B cell (primary cell): Measurements from ENCODE around the gene GNAI2. TPM values are rescaled to one million over a fixed set of nuclear protein-coding genes. Genes with fewer than 3 reads are reported as not detected.
"Not testable (repeated sequence)": the region's sequence is repeated elsewhere in the genome, so short reads cannot be mapped to it uniquely, and the experiment has no call there.

Source experiments
- ATAC-seq: fragments of 200-7000 bp; cut with Tn5 transposase; one replicate; pipeline ENCODE4 v1.10.0; 2021; ENCODE audit warnings: low read depth, mild to moderate bottlenecking, moderate number of reproducible peaks, moderate library complexity
- CTCF ChIA-PET: fragments of 350-600 bp; sonication (Branson Sonifier 250); formaldehyde crosslinking; loops from one replicate; lab custom pipeline; 2021; ENCODE audit warnings: antibody characterized with exemption, inconsistent platforms; lab: Charles Lee
- POLR2A ChIA-PET: fragments of 350-600 bp; sonication (Branson Sonifier 250); formaldehyde crosslinking; loops from one replicate; lab custom pipeline; 2021; ENCODE audit warnings: antibody characterized with exemption; lab: Charles Lee
- DNase-seq: peaks from one replicate; pipeline ENCODE4 v3.0.0; 2013
- H2AFZ ChIP-seq: 2 replicates; pipeline ENCODE4 v1.6.1; 2012; ENCODE audit warnings: mild to moderate bottlenecking, low read depth, low read length; ENCODE audit not compliant: insufficient read depth, poor library complexity, severe bottlenecking
- H3K27ac ChIP-seq, 2 donors: 1 replicate in 1 of 2; 2 replicates in 1 of 2; pipeline ENCODE4 v1.5.1; 2012 to 2013; ENCODE audit warnings: low read length in 2 of 2, mild to moderate bottlenecking in 2 of 2, moderate library complexity in 1 of 2
- H3K27me3 ChIP-seq, 4 experiments: fragments of 200-600 bp in 1 of 4; sonication (generic) in 1 of 4; replicated peaks in 1 of 4; 1 replicate in 2 of 4; 2 replicates in 2 of 4; pipeline versions ENCODE4 v1.6.1 to v1.7.0; 2013 to 2016; ENCODE audit warnings: low read length in 3 of 4, mild to moderate bottlenecking in 2 of 4, mixed read lengths in 1 of 4, moderate library complexity in 1 of 4; ENCODE audit not compliant: insufficient read depth in 4 of 4, control insufficient read depth in 3 of 4; ENCODE audit errors: control extremely low read depth in 1 of 4
- H3K36me3 ChIP-seq, 2 experiments: replicated peaks in 1 of 2; 1 replicate in 1 of 2; 2 replicates in 1 of 2; pipeline versions ENCODE4 v1.6.1 to v1.7.1; 2013; ENCODE audit warnings: low read length in 1 of 2; ENCODE audit not compliant: insufficient read depth in 2 of 2, control insufficient read depth in 1 of 2; ENCODE audit errors: control extremely low read depth in 1 of 2, extremely low read depth in 1 of 2
- H3K4me1 ChIP-seq, 2 donors: fragments of 200-600 bp in 1 of 2; sonication (generic) in 1 of 2; 1 replicate in 1 of 2; 2 replicates in 1 of 2; pipeline versions ENCODE4 v1.5.1 to v1.6.1; 2013 to 2017; ENCODE audit warnings: low read length in 2 of 2; ENCODE audit not compliant: control insufficient read depth in 2 of 2, insufficient read depth in 2 of 2
- H3K4me2 ChIP-seq: replicated peaks from 2 replicates; pipeline ENCODE3; 2012; ENCODE audit warnings: mild to moderate bottlenecking, low read depth, low read length; ENCODE audit not compliant: poor library complexity, severe bottlenecking
- H3K4me3 ChIP-seq, 5 experiments: fragments of 200-600 bp in 1 of 5; sonication (generic) in 1 of 5; 1 replicate in 3 of 5; 2 replicates in 2 of 5; pipeline versions ENCODE4 v1.5.1 to v1.7.0; 2011 to 2016; ENCODE audit warnings: low read length in 4 of 5, mild to moderate bottlenecking in 4 of 5, low read depth in 2 of 5, control low read depth in 1 of 5, moderate library complexity in 1 of 5; ENCODE audit not compliant: insufficient read depth in 1 of 5; ENCODE audit errors: control extremely low read depth in 1 of 5, extremely low read depth in 1 of 5
- H3K79me2 ChIP-seq: fragments of 200-600 bp; sonication (generic); one replicate; pipeline ENCODE4 v1.6.0; 2016; ENCODE audit warnings: low read length; ENCODE audit not compliant: control insufficient read depth, insufficient read depth
- H3K9ac ChIP-seq: fragments of 200-600 bp; sonication (generic); 2 replicates; pipeline ENCODE4 v1.6.1; 2017; ENCODE audit warnings: mild to moderate bottlenecking, low read length, moderate library complexity
- H3K9me3 ChIP-seq, 3 donors: one replicate each; pipeline versions ENCODE4 v1.6.1 to v1.7.1; 2013; ENCODE audit warnings: low read length in 2 of 3; ENCODE audit not compliant: control insufficient read depth in 2 of 3, insufficient read depth in 1 of 3; ENCODE audit errors: control extremely low read depth in 1 of 3
- H4K20me1 ChIP-seq: 2 replicates; pipeline ENCODE4 v1.6.0; 2012; ENCODE audit warnings: mild to moderate bottlenecking, low read length; ENCODE audit not compliant: insufficient read depth, control insufficient read depth, poor library complexity, severe bottlenecking
- H3K27ac Mint-ChIP-seq: one replicate; pipeline ENCODE4 v1.8.0; 2021; ENCODE audit warnings: mixed read lengths
- H3K27me3 Mint-ChIP-seq: one replicate; pipeline ENCODE4 v1.8.0; 2021; ENCODE audit warnings: mixed read lengths
- H3K4me1 Mint-ChIP-seq: one replicate; pipeline ENCODE4 v1.8.0; 2021; ENCODE audit warnings: mixed read lengths
- H3K4me3 Mint-ChIP-seq: one replicate; pipeline ENCODE4 v1.8.0; 2021; ENCODE audit warnings: mixed read lengths
- H3K9me3 Mint-ChIP-seq: one replicate; pipeline ENCODE4 v1.8.0; 2022; ENCODE audit warnings: mixed read lengths; ENCODE audit not compliant: insufficient read depth
- CTCF ChIP-seq: fragments of 200-600 bp; IDR thresholded peaks from one replicate; pipeline ENCODE4 v1.8.0; 2022; ENCODE audit warnings: antibody characterized with exemption, mild to moderate bottlenecking
- EZH2 ChIP-seq: IDR thresholded peaks from 2 replicates; pipeline ENCODE4 v1.6.1; 2012; ENCODE audit warnings: borderline replicate concordance, low read depth, mild to moderate bottlenecking, moderate library complexity, low read length; ENCODE audit not compliant: insufficient read depth, poor library complexity, severe bottlenecking
- WGBS: methylation state at CpG from one replicate; pipeline ENCODE4 v1.1.5; 2013; ENCODE audit warnings: missing lambda C conversion rate; ENCODE audit not compliant: insufficient coverage; 5-methylcytosine and 5-hydroxymethylcytosine counted together
- intact Hi-C: fragments of 100-400 bp; cut with micrococcal nuclease; formaldehyde crosslinking; loops from one replicate; pipeline ENCODE4 v1.10.0; 2022
- polyA plus RNA-seq: library from polyadenylated mRNA; depleted of rRNA; stranded (reverse); fragments of >200 nt; gene quantifications from 2 replicates; pipeline ENCODE4 v1.2.3, GENCODE V29; 2012
- total RNA-seq, 2 donors: library from RNA; stranded (reverse); fragments of 120-200 nt in 1 of 2; gene quantifications; 1 replicate in 1 of 2; 2 replicates in 1 of 2; pipeline versions ENCODE4 v1.2.3 to v1.2.4, GENCODE V29; 2013 to 2022

The GNAI2 gene
- total and polyA plus RNA-seq, 2 donors (not counting 1 experiment from before 2014, with no cell fraction given) = 302 to 491 TPM

GRCh38 chr3:50227390-50228183 is 8.4 kb upstream of the GNAI2 start:
- H2AFZ ChIP-seq = peak overlapping the region; percentile 91
- ChIA-PET CTCF (interaction anchor here (0.6 to 22.2 kb wide), 13 partner anchors 21 to 110 kb away, joined by 3 to 596 read pairs (median 4); partner anchors contain the start of genes GNAI2, GNAT1, HYAL2 and IFRD2), POLR2A (interaction anchor here (0.6 to 3.1 kb wide), 10 partner anchors 8 to 276 kb away, joined by 3 to 21 read pairs (median 8); partner anchors contain the start of genes GNAI2 and IFRD2)

GRCh38 chr3:50228184-50228763 is 7.7 kb upstream of the GNAI2 start:
- 55% methylated on average over 10 of the region's 15 CpGs for WGBS
- intact Hi-C loops = loop anchor here (5.0 kb wide), 1 partner anchor 426 kb away; the partner anchor contains the start of gene INKA1
- ChIA-PET CTCF (interaction anchor here (0.6 to 22.2 kb wide), 5 partner anchors 20 to 94 kb away, joined by 3 to 596 read pairs (median 4); partner anchors contain the start of genes GNAI2, GNAT1 and HYAL2), POLR2A (interaction anchor here (0.6 to 3.1 kb wide), 6 partner anchors 8 to 276 kb away, joined by 3 to 21 read pairs (median 10); partner anchors contain the start of genes GNAI2 and IFRD2)
- not testable (repeated sequence) for H4K20me1 ChIP-seq, H3K9me3 ChIP-seq, H3K27me3 ChIP-seq, H3K27me3 Mint-ChIP-seq, H3K36me3 ChIP-seq, ATAC-seq, DNase-seq, H3K9me3 Mint-ChIP-seq
- Mint-ChIP-seq H3K4me3 (peak overlapping the region; percentile 96), H3K4me1 (peaks cover 50% of the 10 kb centered on the region), H3K27ac (peak overlapping the region; percentile 94)
- H3K9ac ChIP-seq = peak overlapping the region; percentile 68
- peak overlapping the region in 4 of 5 experiments; percentile 66 to 82 (median 70) for H3K4me3 ChIP-seq
- H3K27ac ChIP-seq = peak overlapping the region; percentile 21 to 41
- peak overlapping the region; percentile 97 for H3K4me2 ChIP-seq
- H3K79me2 ChIP-seq = peaks cover 47% of the 10 kb centered on the region
- H3K4me1 ChIP-seq = peaks cover 25 to 51% of the 10 kb centered on the region in 2 donors
- peak overlapping the region; percentile 91 for H2AFZ ChIP-seq

More at GRCh38 chr3:50227390-50228183, 8.4 kb upstream of the GNAI2 start:
- DNase-seq (peak; percentile 93), ATAC-seq (peak; percentile 81)
- intact Hi-C loops = loop anchor here (1.0 to 5.0 kb wide), 8 partner anchors 8 to 425 kb away; partner anchors contain the start of genes INKA1, RBM5, SEMA3F and TUSC2
- Mint-ChIP-seq H3K27me3 (peaks cover 4% of the 10 kb centered on the region), H3K4me3 (peak overlapping the region; percentile 96), H3K4me1 (peaks cover 45% of the 10 kb centered on the region), H3K27ac (peak overlapping the region; percentile 94), H3K9me3 (no peaks in the 10 kb centered on the region)
- under 1% methylated on average over 51 of the region's 51 CpGs for WGBS
- Histone ChIP-seq H3K27me3 (no peaks in the 10 kb centered on the region), H3K79me2 (peaks cover 40% of the 10 kb centered on the region), H3K9me3 (no peaks in the 10 kb centered on the region), H4K20me1 (no peaks in the 10 kb centered on the region), H3K9ac (peak overlapping the region; percentile 68), H3K27ac (peak overlapping the region; percentile 21 to 41), H3K4me3 (peak overlapping the region; percentile 66 to 82 (median 72)), H3K4me1 (peaks cover 25 to 51% of the 10 kb centered on the region in 2 donors), H3K36me3 (no peaks in the 10 kb centered on the region), H3K4me2 (peak overlapping the region; percentile 97)
- no peak for TF ChIP-seq EZH2
- peak; percentile 92 for TF ChIP-seq CTCF
